GM12865 (cell line): ENCODE measurements around the gene SIKE1.

Experiments used
- DNase-seq: peaks from one replicate; pipeline ENCODE4 v3.0.0; 2010; ENCODE audit warnings: low read depth
- H3K4me3 ChIP-seq: 2 replicates; pipeline ENCODE4 v1.5.1; 2011; ENCODE audit warnings: mild to moderate bottlenecking, low read depth, low read length, control low read depth
- CTCF ChIP-seq: IDR thresholded peaks from 2 replicates; pipeline ENCODE4 v1.5.1; 2011; ENCODE audit warnings: low read length, control low read depth, low read depth, inconsistent platforms; ENCODE audit not compliant: insufficient read depth; ENCODE audit errors: missing control alignments

Gene SIKE1

GRCh38 chr1:114753143-114753542 lies 27.3 kb downstream of the SIKE1 start:
- no peak overlapping the region for H3K4me3 ChIP-seq
- no peak for DNase-seq
- TF ChIP-seq CTCF = no peak

GRCh38 chr1:114750780-114751179 lies 29.7 kb downstream of the SIKE1 start:
- no peak for DNase-seq
- no peak for TF ChIP-seq CTCF
- H3K4me3 ChIP-seq = no peak overlapping the region

GRCh38 chr1:114749835-114750234 lies 30.6 kb downstream of the SIKE1 start:
- H3K4me3 ChIP-seq = no peak overlapping the region
- no peak for TF ChIP-seq CTCF
- no peak for DNase-seq

GRCh38 chr1:114746450-114747121 lies 33.9 kb downstream of the SIKE1 start:
- DNase-seq = no peak
- TF ChIP-seq CTCF = no peak

DNA sequence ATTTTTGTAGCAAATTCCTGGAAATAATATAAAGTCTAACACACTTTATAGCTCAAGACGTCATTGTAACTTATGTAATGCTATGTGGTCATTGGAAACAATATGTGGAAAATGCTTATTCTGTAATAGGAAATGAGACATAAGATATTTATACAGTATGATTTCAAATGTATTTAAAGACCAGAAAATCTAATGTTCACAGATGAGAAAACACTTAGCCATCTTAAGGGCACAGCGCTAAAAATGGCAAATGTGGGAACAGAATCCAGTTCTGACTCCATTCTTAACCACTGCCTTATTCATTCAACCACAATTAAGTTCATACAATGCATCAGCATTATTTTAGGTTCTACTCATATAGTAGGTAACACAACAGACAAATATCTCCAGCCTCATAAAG lies 35.2 kb downstream of the SIKE1 start:
- no peak for TF ChIP-seq CTCF
- no peak for DNase-seq
- no peak overlapping the region for H3K4me3 ChIP-seq

More at GRCh38 chr1:114746450-114747121, 33.9 kb downstream of the SIKE1 start:
- H3K4me3 ChIP-seq = no peak overlapping the region

GRCh38 chr1:114741963-114742746 lies 38.3 kb downstream of the SIKE1 start:
- DNase-seq = no peak
- H3K4me3 ChIP-seq = no peak overlapping the region

More at GRCh38 chr1:114741963-114742746, 38.3 kb downstream of the SIKE1 start:
- TF ChIP-seq CTCF = no peak
